K562 (cell line): ENCODE results near the gene UBXN11. TPM values are rescaled to one million over a fixed set of nuclear protein-coding genes. Genes with fewer than 3 reads are reported as not detected.
A peak's percentile ranks its signal among the peaks of the same experiment; 100 is the strongest.

Experiments
- ATAC-seq: fragments of 200-7000 bp; cut with Tn5 transposase; 3 replicates; pipeline ENCODE4 v1.9.1; 2020; ENCODE audit warnings: moderate library complexity
- BruUV-seq: library from RNA; stranded (reverse); fragments of 400-500 nt; replicated peaks from 2 replicates; lab custom pipeline; 2021; lab: Mats Ljungman, UMichigan
- CTCF ChIA-PET: fragments of 300-600 bp; formaldehyde crosslinking; extraction: SDS; loops from one replicate; lab custom pipeline; 2021; ENCODE audit warnings: low intra/inter-chr PET ratio; lab: Yijun Ruan, JAX
- POLR2A ChIA-PET: fragments of 300-600, 350-650 bp; sonication (Branson Sonifier 250); formaldehyde crosslinking; extraction: SDS; loops from one replicate; lab custom pipeline; 2021; ENCODE audit warnings: antibody characterized with exemption, inconsistent platforms; lab: Yijun Ruan, JAX
- DNase-seq, 4 experiments: peaks; one replicate each; pipeline versions ENCODE4 v3.0.0 to v3.0.0-alpha.2; 2011 to 2018; ENCODE audit warnings: low spot score in 3 of 4, mixed read lengths in 3 of 4; ENCODE audit errors: extremely low read depth in 1 of 4
- FAIRE-seq: peaks from 2 replicates; lab custom pipeline; 2011; peaks lifted over from hg19 to GRCh38; lab: Jason Lieb, UNC
- H2AFZ ChIP-seq: 2 replicates; pipeline ENCODE4 v1.6.0; 2011; ENCODE audit warnings: low read depth, low read length, control low read depth, inconsistent platforms
- H3K27ac ChIP-seq: fragments of 200-600 bp; 3 replicates; pipeline ENCODE4 v1.8.0; 2011; ENCODE audit warnings: low read depth, mild to moderate bottlenecking, control low read depth, inconsistent platforms, low read length, moderate library complexity, mixed read lengths; ENCODE audit errors: extremely low read depth
- H3K27me3 ChIP-seq, 2 experiments: fragments of 300-600 bp in 1 of 2; 2 replicates in 1 of 2; 3 replicates in 1 of 2; pipeline versions ENCODE4 v1.6.0 to v1.8.0; 2011; ENCODE audit warnings: inconsistent platforms in 2 of 2, low read length in 2 of 2, mild to moderate bottlenecking in 1 of 2, mixed read lengths in 1 of 2, moderate library complexity in 1 of 2; ENCODE audit not compliant: control insufficient read depth in 2 of 2, insufficient read depth in 2 of 2
- H3K36me3 ChIP-seq: fragments of 300-600 bp; 3 replicates; pipeline ENCODE4 v1.8.0; 2011; ENCODE audit warnings: mild to moderate bottlenecking, low read length, inconsistent platforms; ENCODE audit not compliant: control insufficient read depth, insufficient read depth
- H3K4me1 ChIP-seq, 2 experiments: fragments of 200-600 bp in 1 of 2; replicated peaks in 1 of 2; 2 replicates in 1 of 2; 3 replicates in 1 of 2; pipeline versions ENCODE4 v1.5.1 to v1.8.0; 2011; ENCODE audit warnings: inconsistent platforms in 2 of 2, low read length in 2 of 2, mild to moderate bottlenecking in 1 of 2, mixed read lengths in 1 of 2, moderate library complexity in 1 of 2; ENCODE audit not compliant: control insufficient read depth in 2 of 2, insufficient read depth in 2 of 2
- H3K4me2 ChIP-seq: 2 replicates; pipeline ENCODE4 v1.6.1; 2011; ENCODE audit warnings: low read length, control low read depth, inconsistent platforms, mixed read lengths; ENCODE audit not compliant: insufficient read depth
- H3K4me3 ChIP-seq: fragments of 200-600 bp; sonication (generic), shearing (Covaris generic); 2 replicates; pipeline ENCODE4 v1.5.1; 2016; ENCODE audit warnings: control low read depth, inconsistent platforms
- H3K79me2 ChIP-seq: fragments of 200-600 bp; 3 replicates; pipeline ENCODE4 v1.8.0; 2011; ENCODE audit warnings: low read length, inconsistent platforms; ENCODE audit not compliant: control insufficient read depth, insufficient read depth
- H3K9ac ChIP-seq, 2 experiments: 2 replicates each; pipeline versions ENCODE4 v1.6.0 to v1.6.1; 2011; ENCODE audit warnings: low read depth in 2 of 2, low read length in 2 of 2, control low read depth in 1 of 2, inconsistent platforms in 1 of 2, mild to moderate bottlenecking in 1 of 2, mixed read lengths in 1 of 2; ENCODE audit not compliant: insufficient read depth in 1 of 2
- H3K9me1 ChIP-seq: one replicate; pipeline ENCODE4 v1.6.0; 2011; ENCODE audit warnings: inconsistent platforms, mild to moderate bottlenecking, low read length, moderate library complexity; ENCODE audit not compliant: control insufficient read depth, insufficient read depth
- H3K9me3 ChIP-seq: replicated peaks from 2 replicates; pipeline ENCODE4 v1.5.1; 2011; ENCODE audit warnings: low read depth, low read length, inconsistent platforms; ENCODE audit not compliant: control insufficient read depth, insufficient read depth
- H4K20me1 ChIP-seq: replicated peaks from 2 replicates; pipeline ENCODE4 v1.6.1; 2011; ENCODE audit warnings: low read length, inconsistent platforms, mixed read lengths; ENCODE audit not compliant: control insufficient read depth, insufficient read depth
- E2F4 ChIP-seq: sonication (generic); formaldehyde crosslinking; IDR thresholded peaks from 2 replicates; pipeline ENCODE4 v1.8.0; 2022; ENCODE audit warnings: mild to moderate bottlenecking, low read depth, missing genetic modification reagents
- ETV5 ChIP-seq: sonication (generic); formaldehyde crosslinking; IDR thresholded peaks from 2 replicates; pipeline ENCODE4 v1.4.0; 2020; ENCODE audit warnings: low read depth, mild to moderate bottlenecking, missing genetic modification reagents
- FOSL1 ChIP-seq: fragments of 200-800 bp; sonication (Bioruptor generic); conservative IDR thresholded peaks from 2 replicates; pipeline ENCODE4 v1.6.1; 2016; ENCODE audit warnings: missing genetic modification characterization, missing compliant biosample characterization
- FOXA3 ChIP-seq, 2 experiments: fragments of 450-650 bp in 1 of 2; sonication (generic) in 1 of 2; formaldehyde crosslinking; IDR thresholded peaks in 1 of 2; conservative IDR thresholded peaks in 1 of 2; 2 replicates each; pipeline versions ENCODE4 v1.4.0 to v1.8.0; 2020 to 2022; ENCODE audit warnings: mild to moderate bottlenecking in 2 of 2, missing genetic modification reagents in 1 of 2
- HMGXB4 ChIP-seq: sonication (generic); formaldehyde crosslinking; IDR thresholded peaks from 2 replicates; pipeline ENCODE4 v1.8.1; 2023; ENCODE audit warnings: mild to moderate bottlenecking, missing genetic modification reagents
- ID3 ChIP-seq, 2 experiments: fragments of 250-450 bp in 1 of 2; fragments of 450-650 bp in 1 of 2; sonication (Bioruptor Pico) in 1 of 2; IDR thresholded peaks; 2 replicates each; pipeline versions ENCODE4 v1.6.1 to v1.8.0; 2016 to 2021; ENCODE audit warnings: mild to moderate bottlenecking in 2 of 2, moderate library complexity in 2 of 2, missing compliant biosample characterization in 1 of 2, missing genetic modification characterization in 1 of 2
- JUNB ChIP-seq: fragments of 450-650 bp; formaldehyde crosslinking; conservative IDR thresholded peaks from 2 replicates; pipeline ENCODE4 v1.4.0; 2020; ENCODE audit warnings: mild to moderate bottlenecking
- KLF16 ChIP-seq: IDR thresholded peaks from 2 replicates; pipeline ENCODE4 v1.6.1; 2016; ENCODE audit warnings: antibody characterized with exemption
- LARP7 ChIP-seq: fragments of 450-650 bp; IDR thresholded peaks from 2 replicates; pipeline ENCODE4 v1.6.1; 2016
- NBN ChIP-seq: fragments of 450-650 bp; IDR thresholded peaks from 2 replicates; pipeline ENCODE4 v1.6.1; 2016; ENCODE audit warnings: low read depth, mild to moderate bottlenecking
- NFIC ChIP-seq: fragments of 450-650 bp; IDR thresholded peaks from 2 replicates; pipeline ENCODE4 v1.6.1; 2017; ENCODE audit warnings: mild to moderate bottlenecking, inconsistent platforms
- NFRKB ChIP-seq: fragments of 450-650 bp; IDR thresholded peaks from 2 replicates; pipeline ENCODE4 v1.6.1; 2016; ENCODE audit warnings: low read depth
- SFPQ ChIP-seq: fragments of 200-400 bp; formaldehyde crosslinking; IDR thresholded peaks from 2 replicates; pipeline ENCODE4 v1.6.1; 2017; ENCODE audit warnings: mild to moderate bottlenecking, low read depth, low read length, moderate library complexity
- SMAD4 ChIP-seq: fragments of 250-450 bp; sonication (Bioruptor Pico); conservative IDR thresholded peaks from 2 replicates; pipeline ENCODE4 v1.8.0; 2021; ENCODE audit warnings: inconsistent platforms, mild to moderate bottlenecking, moderate library complexity
- ZNF347 ChIP-seq: fragments of 450-650 bp; formaldehyde crosslinking; IDR thresholded peaks from 2 replicates; pipeline ENCODE4 v1.4.0; 2020; ENCODE audit warnings: low read depth, mild to moderate bottlenecking, moderate library complexity
- ZNF436 ChIP-seq: fragments of 250-450, 450-650 bp; sonication (Bioruptor Pico); formaldehyde crosslinking; IDR thresholded peaks from 2 replicates; pipeline ENCODE4 v1.7.0; 2020; ENCODE audit warnings: mild to moderate bottlenecking
- WGBS: fragments of 100-300 bp; shearing (Covaris generic); methylation state at CpG from one replicate; pipeline ENCODE4 v1.1.6; 2016; ENCODE audit warnings: low coverage, mixed read lengths; ENCODE audit not compliant: insufficient coverage; ENCODE audit errors: missing lambda C conversion rate; 5-methylcytosine and 5-hydroxymethylcytosine counted together
- in situ Hi-C: fragments of 300-500 bp; cut with MboI; formaldehyde crosslinking; loops from 4 replicates; pipeline ENCODE4 v1.15.0; 2018; ENCODE audit warnings: inconsistent platforms, mixed read lengths
- intact Hi-C: fragments of 100-400 bp; cut with micrococcal nuclease; formaldehyde crosslinking; loops from 2 replicates; pipeline ENCODE4 v1.14.2; 2022
- polyA plus RNA-seq, 8 experiments: library from polyadenylated mRNA; depleted of rRNA in 4 of 8; stranded (reverse) in 5 of 8; unstranded in 3 of 8; fragments of >200 nt; fragmentation: Nextera tagmentation in 2 of 8; fragmentation: Illumina TruSeq in 1 of 8; extraction: Ambion mirVana in 2 of 8; extraction: Trizol in 1 of 8; gene quantifications; 2 replicates each; pipeline versions ENCODE4 v1.2.1 to v1.2.3, GENCODE V29; 2011 to 2014; ENCODE audit warnings: inconsistent platforms in 1 of 8, missing spikeins in 1 of 8
- total RNA-seq, 7 experiments: library from RNA; depleted of rRNA in 6 of 7; stranded (reverse); fragments of >200 nt in 6 of 7; fragmentation: Illumina TruSeq in 2 of 7; extraction: Trizol in 2 of 7; gene quantifications; 2 replicates each; pipeline versions ENCODE4 v1.2.1 to v1.2.3, GENCODE V29; 2011 to 2021; ENCODE audit warnings: low replicate concordance in 1 of 7

The UBXN11 gene
- total and polyA plus RNA-seq, 9 of the 15 experiments (the other 6 are each of a cell fraction or from before 2014, with no cell fraction given): 0.48 to 34.3 (median 11.3) TPM

- ChIA-PET CTCF (no interaction called here), POLR2A (interaction anchor here (0.6 to 3.5 kb wide), 14 partner anchors 9 to 253 kb away, joined by 3 to 24 read pairs (median 4); partner anchors contain the start of genes CD52 and SH3BGRL3)
- Histone ChIP-seq H4K20me1 (no peaks in the 10 kb centered on the region), H3K9ac (peak overlapping the region; percentile 80 to 95), H2AFZ (peak overlapping the region; percentile 98), H3K4me2 (peak overlapping the region; percentile 89), H3K9me3 (no peaks in the 10 kb centered on the region), H3K27me3 (no peaks in the 10 kb centered on the region), H3K4me3 (peak overlapping the region; percentile 50), H3K4me1 (peaks cover 14 to 21% of the 10 kb centered on the region in 2 experiments), H3K9me1 (peaks cover 4% of the 10 kb centered on the region), H3K79me2 (no peaks in the 10 kb centered on the region), H3K27ac (peak overlapping the region; percentile 85), H3K36me3 (no peaks in the 10 kb centered on the region)
- BruUV-seq: TSS peak; percentile 79
- intact Hi-C loops (no loop called here), in situ Hi-C loops (no loop called here)
- DNase-seq (peak; percentile 96 to 100 (median 99)), FAIRE-seq (peak; percentile 80), ATAC-seq (peak; percentile 95)
- WGBS: 8% methylated on average over 46 of the region's 52 CpGs
- TF ChIP-seq E2F4 (CRISPR knock-in tag) (peak; percentile 72), NFIC (peak; percentile 29), ID3 (CRISPR knock-in tag; IDR thresholded peaks at IDR 0.05) (peak; percentile 70; the same call in 1 of the 2 replicates), ID3 (tag; IDR thresholded peaks at IDR 0.05) (peak; percentile 97), ZNF436 (CRISPR knock-in tag) (no peak), SFPQ (no peak), FOSL1 (tag) (peak; percentile 71), HMGXB4 (CRISPR knock-in tag) (peak; percentile 89; the same call in 1 of the 2 replicates), NFRKB (peak; percentile 99), JUNB (CRISPR knock-in tag) (no peak), LARP7 (no peak), KLF16 (no peak), FOXA3 (CRISPR knock-in tag; conservative IDR thresholded peaks at IDR 0.05 in 1 of 2, IDR thresholded peaks at IDR 0.05 in 1 of 2) (peak; percentile 14 to 83; a peak in 2 of 4 replicates), ZNF347 (CRISPR knock-in tag) (no peak), SMAD4 (peak; percentile 99), ETV5 (CRISPR knock-in tag) (peak; percentile 98), NBN (0 out of 2 replicates have a peak, but pooled peaks have one; percentile 76)
Observed at GRCh38 chr1:26336477-26337205, 30.2 kb upstream of the UBXN11 start.
